Measurements from ENCODE around the gene ANKRD44.

Gene ANKRD44

DNA sequence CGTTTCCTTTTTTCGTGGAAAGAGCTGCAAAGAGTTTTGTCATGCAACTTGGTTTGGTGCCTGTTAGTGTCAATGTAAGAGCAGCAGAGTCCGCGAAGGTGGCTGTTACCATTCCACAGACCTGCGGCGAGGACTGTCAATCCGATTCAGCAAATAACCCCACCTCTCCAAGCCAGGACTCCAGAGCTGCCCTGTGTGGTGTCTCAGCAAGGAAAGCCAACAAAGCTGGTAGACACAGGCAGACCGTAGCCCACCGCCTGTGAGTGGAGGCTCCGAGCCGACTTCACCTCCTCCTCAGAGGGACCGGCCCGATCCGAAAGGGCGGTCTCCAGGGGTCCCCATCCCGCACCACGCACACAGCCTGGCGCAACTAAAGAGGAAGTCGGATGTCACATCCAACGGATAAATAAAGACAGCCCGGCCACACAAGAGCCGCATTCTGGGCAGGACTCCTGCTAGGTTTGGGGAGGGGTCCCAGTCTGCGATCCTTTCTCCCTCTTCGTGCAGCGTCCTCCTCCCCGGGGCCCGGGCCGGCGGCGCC, 819 bp downstream of the ANKRD44 start:
- Histone ChIP-seq H3K9me3 (ENCODE audit: insufficient read depth, low read length, severe bottlenecking) (no peaks in the 10 kb centered on the region), H3K79me2 (ENCODE audit: insufficient read depth, low read length) (peaks cover 37% of the 10 kb centered on the region), H3K4me3 (ENCODE audit: low read depth in 1 of 2, low read length in 2 of 2) (peak overlapping the region; percentile 43 to 69; a peak in 3 of 4 replicates), H3K4me1 (ENCODE audit: insufficient read depth, low read length) (peaks cover 57% of the 10 kb centered on the region), H2AFZ (ENCODE audit: low read depth, low read length) (peak overlapping the region; percentile 73), H4K20me1 (ENCODE audit: insufficient read depth, low read length) (no peaks in the 10 kb centered on the region; the same call in 1 of the 2 replicates), H3K27ac (ENCODE audit: low read length) (peak overlapping the region; percentile 73), H3K4me2 (ENCODE audit: insufficient read depth, low read length) (peak overlapping the region; percentile 92), H3K9ac (ENCODE audit: low read depth, low read length) (peak overlapping the region; percentile 74), H3K36me3 (ENCODE audit: insufficient read depth, low read length) (no peaks in the 10 kb centered on the region), H3K27me3 (ENCODE audit: insufficient read depth, low read length, poor library complexity) (no peaks in the 10 kb centered on the region)
- TF ChIP-seq, protein P1, sequence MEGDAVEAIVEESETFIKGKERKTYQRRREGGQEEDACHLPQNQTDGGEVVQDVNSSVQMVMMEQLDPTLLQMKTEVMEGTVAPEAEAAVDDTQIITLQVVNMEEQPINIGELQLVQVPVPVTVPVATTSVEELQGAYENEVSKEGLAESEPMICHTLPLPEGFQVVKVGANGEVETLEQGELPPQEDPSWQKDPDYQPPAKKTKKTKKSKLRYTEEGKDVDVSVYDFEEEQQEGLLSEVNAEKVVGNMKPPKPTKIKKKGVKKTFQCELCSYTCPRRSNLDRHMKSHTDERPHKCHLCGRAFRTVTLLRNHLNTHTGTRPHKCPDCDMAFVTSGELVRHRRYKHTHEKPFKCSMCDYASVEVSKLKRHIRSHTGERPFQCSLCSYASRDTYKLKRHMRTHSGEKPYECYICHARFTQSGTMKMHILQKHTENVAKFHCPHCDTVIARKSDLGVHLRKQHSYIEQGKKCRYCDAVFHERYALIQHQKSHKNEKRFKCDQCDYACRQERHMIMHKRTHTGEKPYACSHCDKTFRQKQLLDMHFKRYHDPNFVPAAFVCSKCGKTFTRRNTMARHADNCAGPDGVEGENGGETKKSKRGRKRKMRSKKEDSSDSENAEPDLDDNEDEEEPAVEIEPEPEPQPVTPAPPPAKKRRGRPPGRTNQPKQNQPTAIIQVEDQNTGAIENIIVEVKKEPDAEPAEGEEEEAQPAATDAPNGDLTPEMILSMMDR (IDR thresholded peaks at IDR 0.05; ENCODE audit: borderline replicate concordance, extremely low read depth, low read length, poor library complexity, severe bottlenecking): no peak
- TF ChIP-seq EZH2 (IDR thresholded peaks at IDR 0.05; ENCODE audit: borderline replicate concordance, low read depth, low read length, severe bottlenecking): no peak
- ATAC-seq (ENCODE audit: insufficient read depth, low read depth): peak; percentile 13
- DNase-seq: peak; percentile 51

DNA sequence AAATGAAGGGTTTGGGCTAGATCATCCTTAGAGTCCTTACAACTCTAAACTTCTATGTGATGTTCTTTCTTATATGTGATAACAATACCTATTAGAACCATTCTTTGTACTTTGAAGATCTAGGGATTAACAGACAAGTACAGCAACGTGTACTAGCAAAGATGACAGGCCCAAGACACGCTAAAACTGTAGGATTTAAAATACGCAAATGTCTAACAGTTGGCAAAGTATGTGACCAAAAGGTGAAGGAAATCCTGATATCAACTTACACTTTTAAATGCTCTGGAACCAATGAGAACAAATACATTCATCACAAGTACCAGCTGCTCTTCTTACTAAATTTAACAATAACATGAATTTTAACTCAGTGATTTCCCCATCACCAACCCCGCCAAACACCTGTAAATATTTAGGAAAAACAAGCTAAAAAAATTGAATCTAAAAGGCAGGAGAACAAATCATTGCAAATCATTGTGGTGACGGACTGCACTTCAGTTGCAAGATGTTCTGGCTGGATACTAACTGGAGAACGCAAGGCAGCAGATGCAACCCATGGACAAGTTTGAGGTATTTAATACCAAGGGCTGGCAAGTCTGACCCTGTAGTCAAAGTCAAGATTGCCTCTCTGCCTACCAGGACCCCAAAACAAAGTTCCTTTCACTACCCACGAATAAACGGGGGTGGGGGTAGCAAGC, 1.4 kb downstream of the ANKRD44 start:
- no peak for DNase-seq
- peak overlapping the region; percentile 73; the same call in 1 of the 2 replicates for H2AFZ ChIP-seq (ENCODE audit: low read depth, low read length)
- H3K36me3 ChIP-seq (ENCODE audit: insufficient read depth, low read length): no peaks in the 10 kb centered on the region
- peak overlapping the region; percentile 73; the same call in 1 of the 2 replicates for H3K27ac ChIP-seq (ENCODE audit: low read length)
- no peaks in the 10 kb centered on the region; the same call in 1 of the 2 replicates for H4K20me1 ChIP-seq (ENCODE audit: insufficient read depth, low read length)
- H3K9ac ChIP-seq (ENCODE audit: low read depth, low read length): peak overlapping the region; percentile 74
- peaks cover 44% of the 10 kb centered on the region for H3K79me2 ChIP-seq (ENCODE audit: insufficient read depth, low read length)
- peak overlapping the region; percentile 92 for H3K4me2 ChIP-seq (ENCODE audit: insufficient read depth, low read length)
- peak overlapping the region; percentile 43 to 69; a peak in 3 of 4 replicates for H3K4me3 ChIP-seq (ENCODE audit: low read depth in 1 of 2, low read length in 2 of 2)
- peaks cover 57% of the 10 kb centered on the region for H3K4me1 ChIP-seq (ENCODE audit: insufficient read depth, low read length)
- ATAC-seq (ENCODE audit: insufficient read depth, low read depth): no peak
- H3K9me3 ChIP-seq (ENCODE audit: insufficient read depth, low read length, severe bottlenecking): no peaks in the 10 kb centered on the region
- TF ChIP-seq, protein P1 (IDR thresholded peaks at IDR 0.05; ENCODE audit: borderline replicate concordance, extremely low read depth, low read length, poor library complexity, severe bottlenecking): no peak
- TF ChIP-seq EZH2 (IDR thresholded peaks at IDR 0.05; ENCODE audit: borderline replicate concordance, low read depth, low read length, severe bottlenecking): no peak
- H3K27me3 ChIP-seq (ENCODE audit: insufficient read depth, low read length, poor library complexity): no peaks in the 10 kb centered on the region

DNA sequence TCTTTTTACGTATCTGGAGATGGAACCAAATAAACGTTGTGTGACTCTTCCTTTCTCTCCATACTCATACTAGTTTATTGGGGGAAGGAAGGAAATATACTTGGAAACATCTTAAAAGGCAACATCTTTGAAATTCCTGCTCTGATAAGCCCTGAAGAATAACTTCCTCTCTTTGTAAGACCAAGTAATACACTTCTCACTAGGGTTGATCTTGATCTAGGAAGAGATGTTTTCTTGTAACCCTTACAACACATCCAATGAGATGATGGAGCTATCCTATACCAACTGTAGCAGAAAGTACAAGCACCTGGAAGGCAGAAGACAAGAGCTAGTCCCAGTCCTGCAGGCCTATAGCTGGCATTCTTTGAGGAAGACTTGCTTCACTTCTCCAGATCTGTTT, 2.0 kb downstream of the ANKRD44 start:
- Histone ChIP-seq H2AFZ (ENCODE audit: low read depth, low read length) (no peak overlapping the region), H3K9me3 (ENCODE audit: insufficient read depth, low read length, severe bottlenecking) (no peaks in the 10 kb centered on the region), H3K79me2 (ENCODE audit: insufficient read depth, low read length) (peaks cover 47% of the 10 kb centered on the region), H3K36me3 (ENCODE audit: insufficient read depth, low read length) (no peaks in the 10 kb centered on the region), H3K4me2 (ENCODE audit: insufficient read depth, low read length) (peak overlapping the region; percentile 92), H3K4me1 (ENCODE audit: insufficient read depth, low read length) (peaks cover 57% of the 10 kb centered on the region), H3K4me3 (ENCODE audit: low read depth in 1 of 2, low read length in 2 of 2) (peak overlapping the region in 1 of 2 experiments; percentile 69; a peak in 1 of 4 replicates), H3K27me3 (ENCODE audit: insufficient read depth, low read length, poor library complexity) (no peaks in the 10 kb centered on the region), H4K20me1 (ENCODE audit: insufficient read depth, low read length) (no peaks in the 10 kb centered on the region; the same call in 1 of the 2 replicates), H3K9ac (ENCODE audit: low read depth, low read length) (no peak overlapping the region), H3K27ac (ENCODE audit: low read length) (no peak overlapping the region; the same call in 1 of the 2 replicates)
- TF ChIP-seq, protein P1 (IDR thresholded peaks at IDR 0.05; ENCODE audit: borderline replicate concordance, extremely low read depth, low read length, poor library complexity, severe bottlenecking): no peak
- no peak for TF ChIP-seq EZH2 (IDR thresholded peaks at IDR 0.05; ENCODE audit: borderline replicate concordance, low read depth, low read length, severe bottlenecking)
- ATAC-seq (ENCODE audit: insufficient read depth, low read depth) (no peak), DNase-seq (no peak)
